Astrocyte of the cerebellum (primary cell): ENCODE results near the gene PUS7.
A peak's percentile ranks its signal among the peaks of the same experiment; 100 is the strongest.
"Not testable (repeated sequence)": the region's sequence is repeated elsewhere in the genome, so short reads cannot be mapped to it uniquely, and the experiment has no call there.

Experiments
- DNase-seq: peaks from one replicate; pipeline ENCODE4 v3.0.0-alpha.2; 2011; ENCODE audit warnings: low read depth
- H3K4me3 ChIP-seq: 2 replicates; pipeline ENCODE4 v1.5.1; 2011; ENCODE audit warnings: mild to moderate bottlenecking, low read depth, low read length, moderate library complexity
- CTCF ChIP-seq: IDR thresholded peaks from 2 replicates; pipeline ENCODE4 v1.5.1; 2012; ENCODE audit warnings: low read length, low read depth, moderate library complexity, mild to moderate bottlenecking; ENCODE audit errors: missing control alignments
- in situ Hi-C: cut with HindIII; loops from 2 replicates; pipeline ENCODE4 v1.10.0; 2017; ENCODE audit warnings: low sequenced_read_pairs

PUS7 gene

GRCh38 chr7:105462765-105463420 is 59.2 kb downstream of the PUS7 start:
- DNase-seq: no peak
- in situ Hi-C loops: no loop called here
- TF ChIP-seq CTCF: no peak
- no peak overlapping the region for H3K4me3 ChIP-seq

GRCh38 chr7:105461518-105461917 is 60.6 kb downstream of the PUS7 start:
- H3K4me3 ChIP-seq: no peak overlapping the region
- DNase-seq: no peak
- TF ChIP-seq CTCF: no peak
- in situ Hi-C loops: no loop called here

GRCh38 chr7:105457619-105458225 is 64.3 kb downstream of the PUS7 start:
- in situ Hi-C loops: no loop called here
- no peak for TF ChIP-seq CTCF
- no peak for DNase-seq
- H3K4me3 ChIP-seq: no peak overlapping the region

GRCh38 chr7:105454921-105455320 is 67.2 kb downstream of the PUS7 start:
- no peak for DNase-seq
- TF ChIP-seq CTCF: no peak
- in situ Hi-C loops: no loop called here
- no peak overlapping the region for H3K4me3 ChIP-seq

- peak; percentile 84 for DNase-seq
- in situ Hi-C loops: no loop called here
- no peak for TF ChIP-seq CTCF
- H3K4me3 ChIP-seq: no peak overlapping the region
These were observed 67.8 kb downstream of the PUS7 start for GRCh38 chr7:105454095-105454747.

GRCh38 chr7:105452085-105452484 is 70.0 kb downstream of the PUS7 start:
- in situ Hi-C loops: no loop called here

GRCh38 chr7:105450870-105451269 is 71.2 kb downstream of the PUS7 start:
- DNase-seq, H3K4me3 ChIP-seq, in situ Hi-C loops: not testable (repeated sequence)

More at GRCh38 chr7:105452085-105452484, 70.0 kb downstream of the PUS7 start:
- no peak overlapping the region for H3K4me3 ChIP-seq
- no peak for DNase-seq
- TF ChIP-seq CTCF: no peak
